Liver (tissue), 9 donors: ENCODE measurements around the gene KCNJ10. TPM values are rescaled to one million over a fixed set of nuclear protein-coding genes. Genes with fewer than 3 reads are reported as not detected.

Source experiments
- DNase-seq: peaks from one replicate; pipeline ENCODE4 v3.0.0-alpha.2; 2017; ENCODE audit warnings: low spot score
- H3K27ac ChIP-seq, 2 donors: one replicate each; pipeline ENCODE4 v1.7.0; 2013; ENCODE audit warnings: inconsistent platforms in 2 of 2, low read length in 2 of 2, control low read depth in 1 of 2, low read depth in 1 of 2, mild to moderate bottlenecking in 1 of 2
- H3K27me3 ChIP-seq, 4 donors: one replicate each; pipeline versions ENCODE4 v1.6.1 to v1.7.0; 2013; ENCODE audit warnings: low read length in 3 of 4, inconsistent platforms in 1 of 4, mild to moderate bottlenecking in 1 of 4, moderate library complexity in 1 of 4; ENCODE audit not compliant: control insufficient read depth in 4 of 4, insufficient read depth in 4 of 4
- H3K36me3 ChIP-seq, 4 donors: one replicate each; pipeline versions ENCODE4 v1.6.1 to v1.7.0; 2013; ENCODE audit warnings: low read length in 3 of 4, mild to moderate bottlenecking in 3 of 4, low read depth in 1 of 4, moderate library complexity in 1 of 4; ENCODE audit not compliant: control insufficient read depth in 4 of 4, insufficient read depth in 3 of 4
- H3K4me1 ChIP-seq, 4 donors: one replicate each; pipeline versions ENCODE4 v1.6.1 to v1.7.0; 2013; ENCODE audit warnings: low read length in 3 of 4, mild to moderate bottlenecking in 3 of 4, moderate library complexity in 1 of 4; ENCODE audit not compliant: control insufficient read depth in 4 of 4, insufficient read depth in 4 of 4
- H3K4me3 ChIP-seq, 3 donors: one replicate each; pipeline versions ENCODE4 v1.6.1 to v1.7.0; 2013; ENCODE audit warnings: low read length in 3 of 3, control low read depth in 1 of 3, low read depth in 1 of 3, mild to moderate bottlenecking in 1 of 3
- H3K9ac ChIP-seq, 2 donors: one replicate each; pipeline ENCODE4 v1.7.0; 2013; ENCODE audit warnings: low read length in 2 of 2, mild to moderate bottlenecking in 2 of 2, moderate library complexity in 2 of 2, control low read depth in 1 of 2, low read depth in 1 of 2
- H3K9me3 ChIP-seq, 4 donors: one replicate each; pipeline versions ENCODE4 v1.6.1 to v1.7.0; 2013; ENCODE audit warnings: low read length in 3 of 4; ENCODE audit not compliant: control insufficient read depth in 4 of 4
- CTCF ChIP-seq: fragments of 150-350 bp; IDR thresholded peaks from 2 replicates; pipeline ENCODE4 v1.5.1; 2017; ENCODE audit warnings: improper control_type of control experiment, low read depth, low read length; ENCODE audit not compliant: missing input control
- EGR1 ChIP-seq, 2 donors: IDR thresholded peaks; 2 replicates each; pipeline ENCODE4 v1.6.1; 2016 to 2018; ENCODE audit warnings: antibody characterized with exemption in 2 of 2, low read depth in 2 of 2
- FOXA1 ChIP-seq: IDR thresholded peaks from 2 replicates; pipeline ENCODE4 v1.6.1; 2016; ENCODE audit warnings: antibody characterized with exemption
- FOXA2 ChIP-seq: IDR thresholded peaks from 2 replicates; pipeline ENCODE4 v1.6.1; 2016; ENCODE audit warnings: antibody characterized with exemption
- GABPA ChIP-seq, 2 donors: IDR thresholded peaks in 1 of 2; conservative IDR thresholded peaks in 1 of 2; 2 replicates each; pipeline ENCODE4 v1.6.1; 2016; ENCODE audit warnings: antibody characterized with exemption in 2 of 2, mild to moderate bottlenecking in 1 of 2, moderate library complexity in 1 of 2
- HNF4A ChIP-seq, 2 donors: conservative IDR thresholded peaks; 2 replicates each; pipeline ENCODE4 v1.6.1; 2016; ENCODE audit warnings: antibody characterized with exemption in 2 of 2, mild to moderate bottlenecking in 2 of 2
- HNF4G ChIP-seq: IDR thresholded peaks from 2 replicates; pipeline ENCODE4 v1.6.1; 2016; ENCODE audit warnings: antibody characterized with exemption
- JUND ChIP-seq, 2 donors: IDR thresholded peaks; 2 replicates each; pipeline ENCODE4 v1.6.1; 2016; ENCODE audit warnings: antibody characterized with exemption in 2 of 2
- NR2F2 ChIP-seq: IDR thresholded peaks from 2 replicates; pipeline ENCODE4 v1.6.1; 2016; ENCODE audit warnings: antibody characterized with exemption
- RAD21 ChIP-seq, 2 donors: IDR thresholded peaks; 2 replicates each; pipeline ENCODE4 v1.6.1; 2016; ENCODE audit warnings: antibody characterized with exemption in 2 of 2, mild to moderate bottlenecking in 2 of 2
- RXRA ChIP-seq, 2 donors: IDR thresholded peaks; 2 replicates each; pipeline ENCODE4 v1.6.1; 2017 to 2018; ENCODE audit warnings: antibody characterized with exemption in 2 of 2, mild to moderate bottlenecking in 1 of 2
- SP1 ChIP-seq: IDR thresholded peaks from 2 replicates; pipeline ENCODE4 v1.6.1; 2018; ENCODE audit warnings: antibody characterized with exemption, mild to moderate bottlenecking
- TAF1 ChIP-seq: conservative IDR thresholded peaks from 2 replicates; pipeline ENCODE4 v1.6.1; 2016; ENCODE audit warnings: antibody characterized with exemption, mild to moderate bottlenecking
- YY1 ChIP-seq: IDR thresholded peaks from 2 replicates; pipeline ENCODE4 v1.6.1; 2016; ENCODE audit warnings: antibody characterized with exemption, mild to moderate bottlenecking
- WGBS: extraction: QIAGEN DNeasy Blood & Tissue Kit; methylation state at CpG from one replicate; pipeline ENCODE4 v1.1.7; 2013; 5-methylcytosine and 5-hydroxymethylcytosine counted together
- polyA plus RNA-seq, 2 donors: library from polyadenylated mRNA; stranded (reverse) in 1 of 2; unstranded in 1 of 2; fragments of 200-250 nt in 1 of 2; fragments of >200 nt in 1 of 2; fragmentation: Nextera tagmentation in 1 of 2; extraction: Ambion mirVana in 1 of 2; gene quantifications; one replicate each; pipeline versions ENCODE4 v1.2.1 to v1.2.3, GENCODE V29; 2013 to 2015
- total RNA-seq, 2 donors: library from RNA; depleted of rRNA; stranded (reverse); fragments of >200 nt; gene quantifications; one replicate each; pipeline ENCODE4 v1.2.3, GENCODE V29; 2014
- TF ChIP-seq, protein P1 (sequence below): IDR thresholded peaks from 2 replicates; pipeline ENCODE4 v1.6.1; 2016; ENCODE audit warnings: antibody characterized with exemption
- TF ChIP-seq, protein P2 (sequence below): IDR thresholded peaks from 2 replicates; pipeline ENCODE4 v1.6.1; 2016; ENCODE audit warnings: antibody characterized with exemption, mild to moderate bottlenecking
- TF ChIP-seq, protein P3 (sequence below): IDR thresholded peaks from 2 replicates; pipeline ENCODE4 v1.6.1; 2016; ENCODE audit warnings: antibody characterized with exemption
- donor health status: healthy.
- donor health status: healthy.
- donor health status: healthy.
- donor health status: healthy.
- donor health status: healthy.

Gene KCNJ10
- 1 to 10 TPM in 1 of 2 donors, under 1 TPM in 1; 0.50 to 1.6 TPM for total RNA-seq
- polyA plus RNA-seq: under 1 TPM; 0.48 to 0.53 TPM

DNA sequence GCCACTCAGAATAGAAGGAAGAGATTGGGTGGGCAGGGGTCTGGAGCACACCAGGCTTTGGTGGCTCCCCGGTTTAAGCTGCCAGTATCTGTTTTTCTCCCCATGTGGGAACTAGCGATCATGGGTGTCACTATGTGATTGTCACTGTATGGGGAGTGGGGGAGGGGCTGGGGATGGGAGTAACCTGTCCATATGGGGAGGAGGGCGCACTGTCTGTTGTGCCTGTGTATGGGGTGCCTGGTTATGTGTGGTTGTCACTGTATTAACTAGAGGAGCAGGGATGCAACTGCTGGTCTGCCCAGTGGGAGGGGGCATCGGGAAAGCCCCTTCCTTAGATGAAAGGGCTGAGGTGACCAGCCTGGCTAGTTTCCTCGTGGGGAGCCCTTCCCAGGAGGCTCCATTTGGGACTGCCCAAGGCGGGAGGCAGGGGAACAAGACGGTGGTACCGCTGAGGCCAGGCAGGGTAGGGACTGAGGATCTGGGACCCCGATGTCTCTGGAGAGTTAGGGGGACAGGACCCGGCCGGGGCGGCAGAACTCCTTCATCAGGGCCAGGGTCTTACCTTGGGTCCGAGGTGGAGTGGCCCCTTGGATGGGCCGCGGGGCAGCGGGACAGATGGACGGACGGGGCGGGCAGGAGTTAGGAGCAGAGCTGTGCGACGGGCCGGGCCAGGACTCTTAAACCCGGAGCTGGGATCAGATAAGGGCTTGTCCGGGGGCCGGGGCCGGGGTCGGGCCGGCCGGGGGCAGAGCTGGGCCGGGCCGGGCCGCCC lies at the start of gene KCNJ10:
Gene KCNJ10 (minus strand): TSS at position 701 of the 772 bp plus-strand sequence. CDS start 27,628 bp downstream, outside the sequence.
- 15% methylated on average over 32 of the region's 32 CpGs for WGBS
- no peak within 1 kb of the TSS for H3K27ac ChIP-seq
- DNase-seq: no peak

GRCh38 chr1:160118928-160119327 lies 49.0 kb upstream of the KCNJ10 start:
- H3K9me3 ChIP-seq: no peaks in the 10 kb centered on the region
- no peak for DNase-seq
- no peak overlapping the region for H3K9ac ChIP-seq
- no peaks in the 10 kb centered on the region for H3K36me3 ChIP-seq
- H3K27ac ChIP-seq: no peak overlapping the region
- H3K4me3 ChIP-seq: no peak overlapping the region
- no peaks in the 10 kb centered on the region for H3K4me1 ChIP-seq
- 89% methylated on average over 3 of the region's 3 CpGs for WGBS
- H3K27me3 ChIP-seq: peaks cover 0 to 2% (median 0%) of the 10 kb centered on the region in 4 donors
- no peak for TF ChIP-seq JUND (IDR thresholded peaks at IDR 0.05)
- TF ChIP-seq, protein P1, sequence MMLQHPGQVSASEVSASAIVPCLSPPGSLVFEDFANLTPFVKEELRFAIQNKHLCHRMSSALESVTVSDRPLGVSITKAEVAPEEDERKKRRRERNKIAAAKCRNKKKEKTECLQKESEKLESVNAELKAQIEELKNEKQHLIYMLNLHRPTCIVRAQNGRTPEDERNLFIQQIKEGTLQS: no peak
- TF ChIP-seq RXRA (IDR thresholded peaks at IDR 0.05): no peak
- TF ChIP-seq, protein P2, sequence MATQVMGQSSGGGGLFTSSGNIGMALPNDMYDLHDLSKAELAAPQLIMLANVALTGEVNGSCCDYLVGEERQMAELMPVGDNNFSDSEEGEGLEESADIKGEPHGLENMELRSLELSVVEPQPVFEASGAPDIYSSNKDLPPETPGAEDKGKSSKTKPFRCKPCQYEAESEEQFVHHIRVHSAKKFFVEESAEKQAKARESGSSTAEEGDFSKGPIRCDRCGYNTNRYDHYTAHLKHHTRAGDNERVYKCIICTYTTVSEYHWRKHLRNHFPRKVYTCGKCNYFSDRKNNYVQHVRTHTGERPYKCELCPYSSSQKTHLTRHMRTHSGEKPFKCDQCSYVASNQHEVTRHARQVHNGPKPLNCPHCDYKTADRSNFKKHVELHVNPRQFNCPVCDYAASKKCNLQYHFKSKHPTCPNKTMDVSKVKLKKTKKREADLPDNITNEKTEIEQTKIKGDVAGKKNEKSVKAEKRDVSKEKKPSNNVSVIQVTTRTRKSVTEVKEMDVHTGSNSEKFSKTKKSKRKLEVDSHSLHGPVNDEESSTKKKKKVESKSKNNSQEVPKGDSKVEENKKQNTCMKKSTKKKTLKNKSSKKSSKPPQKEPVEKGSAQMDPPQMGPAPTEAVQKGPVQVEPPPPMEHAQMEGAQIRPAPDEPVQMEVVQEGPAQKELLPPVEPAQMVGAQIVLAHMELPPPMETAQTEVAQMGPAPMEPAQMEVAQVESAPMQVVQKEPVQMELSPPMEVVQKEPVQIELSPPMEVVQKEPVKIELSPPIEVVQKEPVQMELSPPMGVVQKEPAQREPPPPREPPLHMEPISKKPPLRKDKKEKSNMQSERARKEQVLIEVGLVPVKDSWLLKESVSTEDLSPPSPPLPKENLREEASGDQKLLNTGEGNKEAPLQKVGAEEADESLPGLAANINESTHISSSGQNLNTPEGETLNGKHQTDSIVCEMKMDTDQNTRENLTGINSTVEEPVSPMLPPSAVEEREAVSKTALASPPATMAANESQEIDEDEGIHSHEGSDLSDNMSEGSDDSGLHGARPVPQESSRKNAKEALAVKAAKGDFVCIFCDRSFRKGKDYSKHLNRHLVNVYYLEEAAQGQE: no peak
- TF ChIP-seq HNF4G: no peak
- no peak for TF ChIP-seq SP1

More for the DNA sequence above, at the start of gene KCNJ10:
- H3K36me3 ChIP-seq: no peaks in the 10 kb centered on the region
- no peak for TF ChIP-seq EGR1 (IDR thresholded peaks at IDR 0.05; ENCODE audit: low read depth in 2 of 2)
- no peak for TF ChIP-seq TAF1
- no peak for TF ChIP-seq RAD21 (IDR thresholded peaks at IDR 0.05)
- TF ChIP-seq HNF4G: no peak
- TF ChIP-seq CTCF: no peak
- TF ChIP-seq GABPA (IDR thresholded peaks at IDR 0.05 in 1 of 2, conservative IDR thresholded peaks at IDR 0.05 in 1 of 2): no peak
- TF ChIP-seq, protein P3, sequence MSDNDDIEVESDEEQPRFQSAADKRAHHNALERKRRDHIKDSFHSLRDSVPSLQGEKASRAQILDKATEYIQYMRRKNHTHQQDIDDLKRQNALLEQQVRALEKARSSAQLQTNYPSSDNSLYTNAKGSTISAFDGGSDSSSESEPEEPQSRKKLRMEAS: no peak
- TF ChIP-seq JUND (IDR thresholded peaks at IDR 0.05): no peak
- no peak for TF ChIP-seq YY1
- TF ChIP-seq, protein P1: no peak
- no peak for TF ChIP-seq FOXA2
- no peak for TF ChIP-seq SP1
- TF ChIP-seq HNF4A (conservative IDR thresholded peaks at IDR 0.05): no peak
- TF ChIP-seq, protein P2: no peak
- no peak for TF ChIP-seq FOXA1
- no peak for TF ChIP-seq NR2F2
- TF ChIP-seq RXRA (IDR thresholded peaks at IDR 0.05): no peak
- H3K27me3 ChIP-seq: no peaks in the 10 kb centered on the region
- H3K4me3 ChIP-seq: peak within 1 kb of the TSS in 2 of 3 donors; percentile 36 to 41
- peaks cover 0 to 6% (median 3%) of the 10 kb centered on the region in 4 donors for H3K4me1 ChIP-seq
- no peak within 1 kb of the TSS for H3K9ac ChIP-seq
- no peaks in the 10 kb centered on the region for H3K9me3 ChIP-seq
